Measurements from ENCODE around the gene BGN.

GRCh38 chrX:153463031-153463430, 31.7 kb upstream of the BGN start:
- TF ChIP-seq EZH2 (IDR thresholded peaks at IDR 0.05; ENCODE audit: low read length, unreplicated experiment): no peak
- no peak for TF ChIP-seq CTCF (conservative IDR thresholded peaks at IDR 0.05; ENCODE audit: low read depth, low read length)
